IPS-18c (cell line): ENCODE measurements around the gene KCNJ15.
"Not testable (repeated sequence)": the region's sequence is repeated elsewhere in the genome, so short reads cannot be mapped to it uniquely, and the experiment has no call there.

Experiments used
- H3K4me3 ChIP-seq: 2 replicates; pipeline ENCODE4 v1.7.0; 2013; ENCODE audit warnings: low read depth, mild to moderate bottlenecking, low read length, moderate library complexity; ENCODE audit not compliant: insufficient read depth
- H3K9me3 ChIP-seq: one replicate; pipeline ENCODE4 v1.6.1; 2013; ENCODE audit warnings: mild to moderate bottlenecking, low read length, moderate library complexity; ENCODE audit not compliant: control insufficient read depth, insufficient read depth

KCNJ15 gene

DNA sequence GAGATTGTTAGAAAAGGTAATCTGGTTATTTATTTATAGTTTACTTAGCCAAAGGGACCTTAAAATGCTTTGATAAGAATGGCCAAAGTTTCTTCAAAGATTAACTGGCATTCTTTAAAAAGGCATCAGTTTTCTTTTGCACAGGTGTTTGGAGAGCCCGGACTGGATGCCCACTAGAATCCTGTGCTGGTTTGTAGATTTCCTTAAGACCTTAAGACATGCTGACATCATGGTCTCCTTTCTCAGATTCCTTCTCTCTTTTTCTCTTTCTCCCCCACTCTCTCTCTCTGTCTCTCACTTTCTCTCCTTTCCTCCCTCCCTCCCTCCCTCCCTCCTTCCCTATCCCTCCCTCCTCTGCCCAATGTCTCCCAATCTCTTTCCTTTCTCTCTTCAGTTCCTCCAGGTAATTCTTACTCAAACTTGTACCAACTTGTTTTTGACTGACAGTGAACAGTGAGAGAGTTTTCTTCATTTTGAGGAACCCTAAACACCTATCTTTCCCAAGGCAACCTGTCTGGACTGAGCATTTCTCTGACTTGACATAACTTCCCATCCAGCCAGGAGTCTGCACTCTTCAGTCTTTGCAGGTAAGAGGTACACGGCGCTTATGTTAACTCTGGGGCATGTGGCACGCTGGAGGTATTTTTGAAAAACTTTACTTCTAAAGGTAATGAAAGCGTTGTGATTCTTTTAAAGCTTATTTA is at the start of gene KCNJ15:
KCNJ15 (plus strand) TSS at position 393 of the 704 bp plus-strand sequence. CDS start 42,271 bp downstream, outside the sequence.
- Histone ChIP-seq H3K9me3 (no peaks in the 10 kb centered on the region), H3K4me3 (no peak within 1 kb of the TSS)

DNA sequence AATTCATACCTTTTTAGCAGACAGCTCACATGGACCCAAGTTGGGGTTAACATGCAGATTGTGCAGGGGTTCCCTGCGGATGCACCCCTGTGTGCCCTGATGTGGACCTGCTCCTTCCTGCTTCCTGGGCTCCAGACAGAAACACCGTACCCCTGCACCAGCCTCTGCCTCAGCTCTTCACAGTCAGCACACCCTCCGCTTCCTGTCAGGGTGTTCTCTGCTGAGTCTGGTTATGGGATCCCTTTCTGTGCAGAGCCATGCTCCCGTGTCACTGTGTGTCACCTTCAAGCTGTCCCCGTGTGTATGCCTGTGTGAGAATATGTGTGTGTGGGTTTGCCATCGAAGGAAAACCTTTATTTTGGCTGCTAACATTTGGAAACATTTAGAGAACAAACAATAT is 48.7 kb upstream of the KCNJ15 start:
- H3K4me3 ChIP-seq = no peak overlapping the region
- H3K9me3 ChIP-seq = peaks cover 2% of the 10 kb centered on the region

DNA sequence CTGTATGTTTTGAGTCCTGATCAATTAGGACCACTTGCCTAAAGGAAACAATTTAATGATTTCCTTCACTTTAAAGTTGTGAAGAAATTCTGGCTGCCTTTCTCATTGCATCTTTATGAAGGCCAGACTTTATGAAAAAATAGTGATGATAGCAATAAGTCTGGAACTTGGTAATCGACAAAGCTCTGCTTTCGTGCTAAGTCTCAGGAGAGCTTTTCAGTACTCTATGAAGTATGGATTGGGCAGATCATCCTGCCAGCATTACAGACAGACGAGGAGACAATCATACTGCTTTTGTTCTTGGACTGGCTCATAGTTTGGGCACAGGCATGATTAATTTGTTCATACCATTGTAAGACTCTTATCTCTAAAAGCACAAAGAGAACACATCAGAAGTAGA is 45.5 kb upstream of the KCNJ15 start:
- Histone ChIP-seq H3K4me3 (no peak overlapping the region), H3K9me3 (peaks cover 2% of the 10 kb centered on the region)

DNA sequence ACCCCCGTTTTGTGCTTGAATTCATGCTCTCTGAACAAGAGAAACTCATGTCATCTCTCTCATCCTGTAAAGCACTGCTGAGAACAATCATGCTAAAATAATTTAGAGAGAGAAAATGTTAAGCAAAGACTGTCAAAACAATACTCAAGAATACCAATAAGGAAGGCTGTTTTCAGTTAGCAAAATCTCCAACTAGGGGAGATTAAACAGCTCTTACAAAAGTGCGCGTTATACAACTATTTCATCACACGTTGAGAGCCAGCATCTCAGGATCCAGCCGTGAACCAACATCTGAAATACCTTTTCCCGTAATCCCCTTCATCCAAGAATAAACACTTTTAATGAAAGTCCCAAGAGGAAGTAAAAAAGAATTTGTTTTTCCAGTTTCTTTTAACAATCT is 44.1 kb upstream of the KCNJ15 start:
- peaks cover 2% of the 10 kb centered on the region for H3K9me3 ChIP-seq
- H3K4me3 ChIP-seq = no peak overlapping the region

DNA sequence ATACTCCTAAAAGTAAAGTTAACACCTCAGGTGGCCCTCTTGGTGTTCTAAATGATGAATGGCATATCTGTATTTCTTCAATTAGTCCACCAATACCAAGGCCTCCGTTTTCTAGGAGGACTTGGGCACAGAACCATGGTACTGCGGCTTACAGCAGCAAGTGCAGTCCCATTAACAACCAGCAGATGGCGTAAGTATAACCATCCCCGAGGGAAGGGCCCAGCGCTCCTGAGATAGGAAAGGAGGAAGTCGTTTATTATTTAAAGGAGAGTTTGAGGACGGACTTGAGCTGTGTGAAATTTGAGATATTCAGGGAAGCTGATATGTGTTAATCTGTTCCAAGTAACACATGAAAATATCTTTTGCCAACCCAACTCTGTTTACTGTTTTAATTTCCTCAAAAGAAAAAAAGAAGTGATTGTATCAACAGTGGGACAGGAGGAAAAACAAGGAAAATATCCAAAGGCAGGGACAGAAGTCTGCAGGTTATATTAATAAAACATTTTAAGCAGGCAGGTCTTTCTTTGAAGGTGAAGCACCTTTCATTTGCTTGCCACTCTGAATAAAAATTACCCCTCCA is 37.7 kb upstream of the KCNJ15 start:
- peaks cover 6% of the 10 kb centered on the region for H3K9me3 ChIP-seq
- H3K4me3 ChIP-seq = no peak overlapping the region

DNA sequence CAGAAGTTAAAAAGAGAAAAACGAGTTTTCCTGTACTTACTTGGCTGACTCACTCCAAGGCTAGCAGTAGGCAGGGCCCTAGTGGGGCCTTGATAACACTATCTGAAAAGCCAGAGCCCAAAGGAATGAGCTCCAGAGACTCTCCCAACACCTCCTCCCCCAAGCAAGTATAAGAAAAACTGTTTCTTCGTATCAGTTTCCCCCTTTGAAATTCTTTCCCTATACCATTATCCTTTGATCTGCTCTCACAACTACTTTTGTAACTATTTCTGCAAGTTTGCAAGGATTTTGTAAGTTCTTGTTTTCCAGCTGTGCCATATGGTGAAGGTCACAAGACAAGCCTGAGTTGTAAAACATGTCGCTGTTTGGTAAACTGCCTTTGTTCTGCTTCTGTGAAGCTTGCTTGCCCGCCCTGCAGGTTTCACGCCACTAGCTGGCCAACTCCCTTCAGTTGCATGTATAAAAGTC is 36.5 kb upstream of the KCNJ15 start:
- peaks cover 9% of the 10 kb centered on the region for H3K9me3 ChIP-seq
- no peak overlapping the region for H3K4me3 ChIP-seq

DNA sequence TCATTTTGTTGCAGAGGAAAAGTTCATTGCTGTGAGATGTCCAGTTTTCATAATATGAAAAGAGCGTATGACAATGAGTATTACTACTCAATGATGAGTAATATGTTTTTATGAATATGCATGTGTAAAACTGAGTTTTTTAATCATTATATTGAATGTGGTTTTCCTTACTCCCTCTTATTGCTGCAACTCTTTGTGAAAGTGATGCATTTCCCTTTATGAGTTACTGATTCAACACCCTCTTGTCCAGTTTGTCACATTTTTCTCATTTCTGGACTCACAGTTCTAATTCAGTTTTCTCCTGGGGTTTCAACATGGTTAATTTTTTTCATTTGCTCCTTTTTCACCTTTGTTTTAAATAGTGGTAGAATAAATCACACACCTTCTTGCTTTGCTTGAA is 35.2 kb upstream of the KCNJ15 start:
- peaks cover 9% of the 10 kb centered on the region for H3K9me3 ChIP-seq
- no peak overlapping the region for H3K4me3 ChIP-seq

DNA sequence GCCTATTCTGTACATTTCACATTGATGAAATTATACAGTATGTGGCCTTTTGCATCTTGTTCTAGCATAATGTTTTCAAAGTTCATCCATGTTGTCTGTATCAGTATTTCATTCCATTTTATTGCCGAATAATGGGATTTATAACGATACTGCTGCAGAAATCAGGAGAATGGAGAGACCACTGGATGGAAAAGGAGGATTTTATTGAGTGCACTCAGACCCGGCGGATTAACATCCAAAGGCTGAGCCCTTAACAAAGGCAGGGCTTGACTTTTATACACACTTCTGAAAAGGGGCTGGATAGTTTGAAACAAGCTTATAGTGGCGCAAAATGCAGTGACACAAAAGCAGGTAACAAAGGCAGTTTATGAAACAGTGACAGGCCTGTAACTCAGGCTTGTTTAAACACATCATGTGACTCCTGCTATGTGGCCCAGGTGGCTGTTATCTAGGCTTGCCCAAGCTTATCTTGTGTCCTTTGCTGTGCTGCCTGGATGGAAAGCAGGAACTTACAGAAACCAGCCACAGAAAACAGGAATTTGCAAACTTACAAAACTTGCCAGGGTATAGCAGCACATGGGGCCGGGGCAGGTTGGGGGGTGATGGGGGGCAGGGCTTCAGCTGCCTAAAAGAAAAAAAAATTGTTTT is 32.8 kb upstream of the KCNJ15 start:
- peaks cover 16% of the 10 kb centered on the region for H3K9me3 ChIP-seq
- no peak overlapping the region; the same call in 1 of the 2 replicates for H3K4me3 ChIP-seq

DNA sequence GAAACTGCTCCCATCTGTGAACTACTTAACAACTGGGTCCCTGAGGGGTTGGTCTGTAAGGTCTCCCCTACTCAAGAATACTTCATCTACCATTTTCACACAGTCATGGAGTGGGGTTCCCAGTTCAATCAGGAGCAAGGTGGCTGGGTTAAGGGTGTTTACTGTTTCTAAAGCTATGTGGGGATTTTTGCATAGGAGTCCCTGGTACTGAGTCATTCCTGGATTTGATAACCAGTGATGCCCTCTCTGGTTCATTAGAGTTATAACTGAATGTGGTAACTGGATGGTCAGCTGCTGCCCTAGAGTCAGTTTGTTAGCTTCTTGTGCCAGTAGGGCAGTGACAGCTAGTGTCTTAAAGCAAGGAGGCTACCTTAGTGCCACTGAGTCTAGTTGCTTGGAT is 29.4 kb upstream of the KCNJ15 start:
- Histone ChIP-seq H3K9me3 (peaks cover 13% of the 10 kb centered on the region), H3K4me3 (no peak overlapping the region)

DNA sequence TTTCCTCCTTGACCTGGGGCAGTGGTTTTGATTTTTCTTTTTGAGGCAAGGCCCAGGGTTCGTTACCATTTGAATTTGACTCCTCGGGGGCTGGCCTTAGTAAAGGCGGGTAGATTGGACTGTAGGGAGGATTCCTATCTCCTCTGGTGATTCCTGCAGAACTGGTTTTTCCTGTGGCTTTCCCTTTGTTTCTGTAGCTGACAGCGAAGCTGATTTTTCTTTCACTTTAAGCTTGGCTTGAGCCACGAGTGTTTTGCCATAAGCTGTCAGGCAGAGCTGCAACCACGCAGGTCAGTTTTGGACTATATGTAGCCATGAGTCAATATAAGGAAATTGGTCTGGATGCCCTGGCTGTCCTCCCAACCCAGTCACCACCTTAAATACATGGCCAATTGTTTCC is 28.7 kb upstream of the KCNJ15 start:
- Histone ChIP-seq H3K9me3 (peaks cover 10% of the 10 kb centered on the region), H3K4me3 (no peak overlapping the region)

DNA sequence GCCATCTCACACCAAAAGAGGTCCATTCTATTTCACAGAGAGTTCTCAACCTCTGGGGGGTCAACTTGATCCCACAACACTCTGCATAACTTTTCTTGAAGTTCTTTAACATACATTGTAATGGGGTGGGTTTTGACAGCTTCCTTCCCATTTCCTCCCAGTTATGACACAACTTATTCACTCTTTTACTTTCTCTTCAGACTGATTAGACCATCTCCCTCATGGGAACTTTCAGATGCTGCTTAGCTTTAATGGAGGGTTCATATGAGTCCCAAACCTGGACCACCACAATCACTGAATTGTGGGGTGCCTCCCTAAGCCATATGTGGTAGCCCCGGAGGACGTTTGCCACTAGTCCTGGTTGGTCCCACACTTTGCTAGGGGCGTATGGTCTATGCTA is 28.3 kb upstream of the KCNJ15 start:
- Histone ChIP-seq H3K9me3 (peaks cover 10% of the 10 kb centered on the region), H3K4me3 (no peak overlapping the region)

DNA sequence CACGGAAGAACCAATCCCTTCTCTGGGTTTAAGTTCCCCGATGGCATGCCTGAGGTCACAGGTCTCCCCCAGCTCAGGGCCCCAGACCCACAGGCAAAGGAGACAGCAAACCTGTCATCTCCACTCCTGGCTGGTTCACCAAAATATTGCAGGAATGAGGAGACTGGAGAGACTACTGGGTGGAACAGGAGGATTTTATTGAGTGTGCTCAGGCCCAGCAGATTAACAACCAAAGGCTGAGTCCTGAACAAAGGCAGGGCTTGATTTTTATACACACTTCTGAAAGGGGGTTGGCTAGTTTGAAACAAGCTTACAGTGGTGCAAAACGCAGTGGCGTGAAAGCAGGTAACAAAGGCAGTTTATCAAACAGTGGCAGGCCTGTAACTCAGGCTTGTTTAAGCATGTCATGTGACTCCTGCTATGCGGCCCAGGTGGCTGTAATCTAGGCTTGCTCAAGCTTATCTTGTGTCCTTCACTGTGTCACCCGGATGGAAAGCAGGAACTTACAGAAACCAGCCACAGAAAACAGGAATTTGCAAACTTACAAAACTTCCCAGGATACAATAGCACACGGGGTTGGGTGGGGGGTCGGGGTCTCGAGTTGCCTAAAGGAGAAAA is 27.4 kb upstream of the KCNJ15 start:
- H3K4me3 ChIP-seq = no peak overlapping the region
- peaks cover 10% of the 10 kb centered on the region for H3K9me3 ChIP-seq

DNA sequence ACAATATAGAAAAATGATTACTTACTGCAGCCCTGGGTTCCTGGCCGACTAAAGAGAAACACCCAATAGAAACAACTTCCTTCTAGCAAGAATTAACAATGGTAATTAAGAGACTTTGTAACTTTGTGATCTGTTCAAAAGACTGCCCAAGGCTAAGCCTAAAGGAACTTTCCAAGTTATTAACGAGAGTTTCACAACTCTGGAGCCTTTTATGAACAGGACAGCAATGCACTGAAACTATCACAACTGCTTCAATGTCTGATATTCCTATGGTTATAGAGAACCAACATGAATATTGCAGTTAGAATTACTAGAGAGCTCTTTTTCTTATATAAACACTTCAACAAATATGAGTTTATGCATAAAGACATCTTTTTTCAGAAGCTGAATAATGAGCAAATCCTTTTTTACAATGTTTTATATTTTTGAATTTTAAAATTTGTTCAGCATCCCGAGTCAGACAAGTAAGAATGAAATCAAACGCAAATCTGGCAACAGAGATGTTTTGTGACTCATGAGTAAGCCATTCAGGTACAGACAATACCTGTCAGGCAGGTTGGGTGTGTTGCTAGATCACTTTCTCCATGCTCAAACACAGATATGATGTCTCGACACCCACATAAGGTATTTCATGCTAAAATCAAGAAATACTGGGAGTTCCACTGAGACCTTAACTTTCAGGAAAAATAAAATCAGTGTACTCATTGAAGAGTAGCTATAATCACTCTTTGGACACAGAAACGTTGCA is 22.2 kb upstream of the KCNJ15 start:
- Histone ChIP-seq H3K9me3 (no peaks in the 10 kb centered on the region), H3K4me3 (no peak overlapping the region)

DNA sequence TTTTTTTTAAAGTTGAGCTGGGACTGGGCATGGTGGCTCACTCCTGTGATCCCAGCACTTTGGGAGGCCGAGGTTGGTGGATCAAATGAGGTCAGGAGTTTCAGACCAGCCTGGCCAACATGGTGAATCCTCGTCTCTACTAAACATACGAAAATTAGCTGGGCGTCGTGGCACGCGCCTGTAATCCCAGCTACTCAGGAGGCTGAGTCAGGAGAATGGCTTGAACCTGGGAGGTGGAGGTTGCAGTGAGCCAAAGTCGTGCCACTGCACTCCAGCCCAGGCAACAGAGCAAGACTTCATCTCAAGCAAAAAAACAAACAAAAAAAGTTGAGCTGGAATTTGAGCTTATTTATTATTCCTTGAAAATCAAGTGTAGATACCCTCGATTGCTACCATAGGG is 21.5 kb upstream of the KCNJ15 start:
- H3K9me3 ChIP-seq, H3K4me3 ChIP-seq: not testable (repeated sequence)

DNA sequence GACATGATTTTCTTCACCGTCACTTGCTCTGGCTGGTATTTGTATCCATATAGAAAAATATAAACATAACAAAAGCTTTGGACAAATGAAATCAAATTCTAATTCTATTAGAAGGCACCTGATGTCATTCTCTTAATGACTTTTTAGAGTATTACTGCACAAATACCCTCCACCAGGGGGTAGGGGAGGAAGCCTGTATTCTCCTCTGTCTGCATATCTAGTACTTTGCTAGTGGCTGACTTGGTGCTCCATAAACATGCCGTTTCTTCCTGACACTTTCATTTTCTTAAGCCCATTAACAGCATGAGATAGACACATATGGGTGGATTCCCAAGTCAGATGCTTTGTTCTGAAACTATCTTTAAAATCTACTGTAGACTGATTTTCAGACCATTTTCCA is 20.6 kb upstream of the KCNJ15 start:
- no peaks in the 10 kb centered on the region for H3K9me3 ChIP-seq
- H3K4me3 ChIP-seq = no peak overlapping the region

DNA sequence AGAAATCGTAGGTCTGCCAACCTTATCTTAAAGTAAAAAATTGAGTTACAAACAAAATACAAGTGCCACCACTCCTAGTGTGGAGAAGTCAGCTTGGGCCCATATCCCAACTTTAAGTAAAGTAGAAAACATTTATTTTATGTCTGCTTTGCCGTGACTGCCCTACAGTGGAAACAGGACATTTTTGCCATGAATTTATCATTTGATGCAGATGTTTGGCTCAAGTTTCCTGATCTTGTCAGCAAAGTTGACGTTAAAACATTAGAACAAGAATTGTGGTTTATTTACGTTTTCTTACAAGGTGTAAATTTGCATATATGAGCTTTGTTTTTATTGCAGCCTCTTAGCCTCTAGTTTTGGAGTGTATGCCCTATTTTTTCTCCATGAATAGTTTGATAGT is 17.1 kb upstream of the KCNJ15 start:
- Histone ChIP-seq H3K9me3 (peaks cover 2% of the 10 kb centered on the region), H3K4me3 (no peak overlapping the region)

DNA sequence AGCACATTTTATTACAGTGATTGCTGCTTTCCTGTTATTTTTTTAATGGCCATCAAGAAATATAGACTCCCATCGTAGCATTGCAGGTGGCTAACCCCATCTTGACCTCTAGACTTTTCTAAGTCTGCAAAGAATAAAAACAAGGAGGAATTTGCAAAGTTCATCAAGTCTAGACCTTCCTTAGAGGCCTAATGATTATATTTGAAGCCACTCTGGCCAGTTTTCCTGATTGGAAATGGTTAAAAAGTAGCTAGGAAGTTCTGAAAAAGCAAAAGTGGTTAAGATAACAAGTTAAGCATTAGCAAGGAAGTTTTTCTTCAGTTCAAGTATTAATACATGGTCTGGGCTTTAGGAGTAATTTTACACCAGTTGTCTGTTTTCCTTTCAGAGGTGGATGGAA is 16.7 kb upstream of the KCNJ15 start:
- peaks cover 2% of the 10 kb centered on the region for H3K9me3 ChIP-seq
- H3K4me3 ChIP-seq = no peak overlapping the region
